GM03348 (cell line): Measurements from ENCODE around the gene KLC3.
"Not testable (repeated sequence)": the region's sequence is repeated elsewhere in the genome, so short reads cannot be mapped to it uniquely, and the experiment has no call there.

Source experiments
- DNase-seq: peaks from one replicate; pipeline ENCODE4 v3.0.0; 2012; ENCODE audit warnings: low spot score

Gene KLC3

GRCh38 chr19:45320997-45321775, 19.4 kb upstream of the KLC3 start:
- DNase-seq, result no peak

GRCh38 chr19:45321848-45322247, 18.7 kb upstream of the KLC3 start:
- no peak for DNase-seq

GRCh38 chr19:45322311-45322710, 18.2 kb upstream of the KLC3 start:
- DNase-seq, result no peak

GRCh38 chr19:45322744-45323281, 17.7 kb upstream of the KLC3 start, which contains the start of gene CKM:
Gene CKM (minus strand): TSS chr19:45322875. CDS start chr19:45319713, 3,162 bp downstream.
- no peak for DNase-seq

GRCh38 chr19:45323671-45324081, 16.9 kb upstream of the KLC3 start:
- DNase-seq, result peak; percentile 56

GRCh38 chr19:45324349-45324907, 16.1 kb upstream of the KLC3 start:
- DNase-seq, result no peak

GRCh38 chr19:45327404-45328143, 13.0 kb upstream of the KLC3 start:
- DNase-seq, result no peak

GRCh38 chr19:45331411-45331810, 9.1 kb upstream of the KLC3 start:
- no peak for DNase-seq

- no peak for DNase-seq
Observed at GRCh38 chr19:45333609-45334303, 6.8 kb upstream of the KLC3 start.

- not testable (repeated sequence) for DNase-seq
Observed at GRCh38 chr19:45334881-45335280, 5.7 kb upstream of the KLC3 start.

- no peak for DNase-seq
Observed at GRCh38 chr19:45336696-45337251, 3.8 kb upstream of the KLC3 start.

GRCh38 chr19:45339629-45340028, 921 bp upstream of the KLC3 start:
- no peak for DNase-seq

- DNase-seq, result no peak
Observed at GRCh38 chr19:45340899-45341453, 426 bp downstream of the KLC3 start.

- no peak for DNase-seq
Observed at GRCh38 chr19:45342911-45343310, 2.4 kb downstream of the KLC3 start.

- DNase-seq, result no peak
Observed at GRCh38 chr19:45344621-45345505, 4.3 kb downstream of the KLC3 start.

- no peak for DNase-seq
Observed at GRCh38 chr19:45345506-45345860, 4.9 kb downstream of the KLC3 start.

GRCh38 chr19:45346449-45346848, 5.9 kb downstream of the KLC3 start:
- peak; percentile 58 for DNase-seq

- no peak for DNase-seq
Observed at GRCh38 chr19:45347570-45348366, 7.2 kb downstream of the KLC3 start.

- no peak for DNase-seq
Observed at GRCh38 chr19:45348367-45349125, 8.0 kb downstream of the KLC3 start.
